Embryonic facial prominence (tissue), 1 donor: Measurements from ENCODE around the gene ZNF593OS.

Source experiments
- DNase-seq: peaks from one replicate; pipeline ENCODE4 v3.0.0-alpha.2; 2016; ENCODE audit errors: extremely low spot score

Gene ZNF593OS

GRCh38 chr1:26126321-26127084 is 45.1 kb downstream of the ZNF593OS start:
- no peak for DNase-seq

GRCh38 chr1:26125946-26126320 is 45.7 kb downstream of the ZNF593OS start:
- no peak for DNase-seq

DNA sequence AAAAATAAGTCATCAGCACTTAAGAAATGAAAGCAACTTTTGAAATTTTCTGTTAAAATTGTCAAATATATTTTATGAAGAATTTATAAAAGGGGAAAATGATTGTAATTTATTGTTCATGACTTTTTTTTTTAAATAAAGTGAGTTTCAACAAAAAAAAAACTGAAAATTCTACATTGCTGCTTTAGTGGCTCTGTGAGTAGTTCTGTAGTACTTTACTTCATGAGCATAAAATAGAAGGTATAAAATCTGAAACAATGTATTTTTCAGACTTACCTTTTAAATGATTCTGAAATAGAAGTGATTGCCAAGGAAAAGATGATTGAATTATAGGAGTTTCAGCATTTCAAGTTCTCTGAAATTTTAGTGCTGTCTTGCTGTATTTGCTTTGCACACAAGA is 46.2 kb downstream of the ZNF593OS start:
- no peak for DNase-seq

GRCh38 chr1:26124418-26125331 is 47.0 kb downstream of the ZNF593OS start:
- no peak for DNase-seq

DNA sequence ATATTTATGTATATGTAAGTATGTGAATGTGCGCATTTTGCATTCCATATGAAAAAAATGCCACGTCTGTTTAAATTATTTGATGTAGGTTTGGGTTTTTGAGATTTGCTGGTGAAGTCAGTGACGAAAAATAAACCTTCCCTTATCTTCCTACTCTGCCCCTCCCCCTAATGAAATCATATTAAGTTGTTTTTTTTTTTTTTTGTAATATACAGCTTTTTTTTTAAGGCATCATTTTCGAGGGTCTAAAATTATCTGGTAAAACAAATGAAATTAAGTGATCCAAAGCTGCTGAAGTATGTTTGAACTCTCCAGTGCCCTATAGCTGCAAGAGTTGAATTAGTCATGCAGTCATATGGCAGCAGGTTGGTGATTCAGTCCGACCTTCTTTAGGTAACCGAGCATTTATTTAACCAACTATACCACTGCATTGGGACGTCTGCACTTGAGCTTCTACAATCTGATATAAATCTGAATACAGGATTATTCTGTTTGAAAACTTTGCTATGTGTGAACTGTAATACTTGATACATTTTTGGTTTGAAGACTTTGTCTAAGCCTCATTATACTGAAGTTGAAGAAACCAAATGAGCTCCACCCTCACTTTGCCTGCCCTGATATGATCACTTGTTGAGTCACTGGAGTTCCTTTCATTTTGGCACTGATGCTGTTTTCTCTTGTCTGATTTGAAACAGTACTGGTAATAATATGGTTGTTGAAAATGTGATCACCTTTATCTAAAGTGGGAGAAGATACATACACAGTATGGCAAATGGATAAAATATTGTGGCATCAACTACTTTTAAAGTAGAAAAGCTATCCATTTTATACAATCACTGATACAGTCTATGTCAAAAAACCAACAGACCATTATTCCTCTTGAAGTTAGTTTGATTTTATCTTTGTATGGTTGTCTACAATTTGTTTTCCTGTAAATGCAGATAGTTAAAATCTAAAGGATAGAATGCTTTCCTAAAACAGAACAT is 48.4 kb downstream of the ZNF593OS start:
- no peak for DNase-seq

DNA sequence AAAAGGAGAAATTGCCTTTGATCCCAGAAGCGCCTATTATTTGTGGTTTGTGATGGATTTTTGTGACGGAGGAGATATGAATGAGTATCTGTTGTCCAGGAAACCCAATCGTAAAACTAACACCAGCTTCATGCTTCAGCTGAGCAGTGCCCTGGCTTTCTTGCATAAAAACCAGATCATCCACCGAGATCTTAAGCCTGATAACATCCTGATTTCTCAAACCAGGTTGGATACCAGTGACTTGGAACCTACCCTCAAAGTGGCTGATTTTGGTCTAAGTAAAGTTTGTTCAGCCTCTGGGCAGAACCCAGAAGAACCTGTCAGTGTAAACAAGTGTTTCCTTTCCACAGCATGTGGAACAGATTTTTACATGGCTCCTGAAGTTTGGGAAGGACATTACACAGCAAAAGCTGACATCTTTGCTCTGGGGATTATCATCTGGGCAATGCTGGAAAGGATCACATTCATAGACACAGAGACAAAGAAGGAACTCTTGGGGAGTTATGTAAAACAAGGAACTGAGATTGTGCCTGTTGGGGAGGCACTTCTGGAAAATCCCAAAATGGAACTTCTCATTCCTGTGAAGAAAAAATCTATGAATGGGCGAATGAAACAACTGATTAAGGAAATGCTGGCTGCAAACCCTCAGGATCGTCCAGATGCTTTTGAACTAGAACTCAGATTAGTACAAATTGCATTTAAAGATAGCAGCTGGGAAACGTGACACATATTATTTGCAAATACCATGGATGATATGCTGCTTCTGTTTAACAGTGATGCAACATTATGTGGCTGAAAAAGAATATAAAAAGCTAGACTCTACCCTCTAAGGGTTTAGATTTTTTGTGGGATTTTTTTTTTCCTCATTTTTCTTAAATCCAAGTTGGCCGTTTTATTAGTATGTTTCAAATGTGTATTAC is 49.5 kb downstream of the ZNF593OS start:
- no peak for DNase-seq

DNA sequence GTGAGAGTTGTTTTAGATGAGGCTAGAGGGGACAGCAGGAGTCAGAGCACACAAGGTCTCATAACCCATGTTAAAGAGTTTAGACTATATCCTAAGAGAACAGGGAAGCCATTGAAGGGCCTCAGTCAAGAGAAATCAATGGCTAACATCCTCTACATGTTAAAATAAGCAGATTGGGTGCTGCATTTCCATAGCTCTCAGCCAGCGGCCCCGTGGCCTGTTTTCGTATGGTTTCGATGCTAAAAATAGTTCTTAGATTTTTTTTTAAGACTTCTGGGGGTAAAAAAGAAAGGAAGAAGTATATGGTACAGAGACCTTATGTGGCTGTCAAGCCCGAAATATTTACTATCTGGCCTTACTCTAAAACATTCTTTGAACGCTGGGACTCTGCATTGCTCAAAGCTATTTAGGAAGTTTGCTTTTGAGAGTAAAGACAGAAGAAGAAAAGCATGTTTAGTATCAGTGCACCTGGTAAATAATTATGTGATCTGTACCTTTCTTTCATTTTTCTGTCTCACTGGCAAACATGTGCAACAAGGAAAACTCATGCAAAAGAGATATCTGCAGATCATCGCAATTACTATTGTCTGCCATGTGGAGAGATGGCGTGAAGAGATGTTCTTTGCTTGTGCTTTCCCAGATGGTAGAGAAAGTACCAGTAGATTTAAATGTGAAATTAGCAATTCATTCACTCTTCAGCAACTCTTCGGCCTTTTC is 51.6 kb downstream of the ZNF593OS start:
- DNase-seq: no peak
